ENCODE results near the gene ACTL8.

ACTL8 gene

GRCh38 chr1:17773591-17774326, 18.6 kb downstream of the ACTL8 start:
- no peak for DNase-seq

DNA sequence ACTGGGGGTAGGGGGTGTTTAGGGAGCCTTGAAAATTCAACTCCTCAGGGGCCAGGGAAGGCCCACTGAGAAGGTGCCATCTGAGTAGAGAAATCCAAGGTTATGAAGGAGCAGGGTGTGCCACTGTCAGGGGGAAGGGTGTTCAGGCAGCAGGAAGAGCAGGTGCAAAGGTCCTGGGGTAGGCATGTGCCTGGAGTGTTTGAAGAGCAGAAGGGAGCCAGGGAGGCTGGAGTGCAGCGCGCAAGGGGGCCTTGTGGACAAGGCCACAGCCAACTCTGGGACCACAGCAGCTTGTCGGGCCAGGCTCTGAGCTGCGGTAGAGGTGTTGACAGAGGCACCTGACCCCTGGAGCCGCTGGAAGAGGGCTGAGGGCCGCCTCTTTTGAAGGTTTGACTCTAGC, 19.3 kb downstream of the ACTL8 start:
- DNase-seq, result no peak

DNA sequence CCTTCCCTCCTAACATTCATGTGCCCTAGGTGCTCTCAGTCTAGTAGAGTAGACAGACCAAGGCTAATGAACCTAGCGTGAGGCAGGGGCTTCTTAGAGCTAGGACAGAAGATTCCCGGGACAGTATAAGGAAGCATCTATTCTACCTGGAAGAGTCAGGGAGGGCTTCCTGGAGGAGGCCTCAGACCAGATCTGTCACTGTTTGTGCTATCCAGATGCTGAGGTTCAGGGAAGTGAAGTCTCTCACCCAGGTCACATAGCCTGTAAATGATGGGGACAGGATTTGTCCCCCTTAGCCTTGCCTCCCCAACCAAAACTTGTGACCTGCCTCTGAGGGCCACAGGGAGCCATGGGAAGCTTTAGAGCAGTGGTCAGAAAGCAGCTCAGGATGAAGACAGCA, 20.7 kb downstream of the ACTL8 start:
- DNase-seq, result no peak

DNA sequence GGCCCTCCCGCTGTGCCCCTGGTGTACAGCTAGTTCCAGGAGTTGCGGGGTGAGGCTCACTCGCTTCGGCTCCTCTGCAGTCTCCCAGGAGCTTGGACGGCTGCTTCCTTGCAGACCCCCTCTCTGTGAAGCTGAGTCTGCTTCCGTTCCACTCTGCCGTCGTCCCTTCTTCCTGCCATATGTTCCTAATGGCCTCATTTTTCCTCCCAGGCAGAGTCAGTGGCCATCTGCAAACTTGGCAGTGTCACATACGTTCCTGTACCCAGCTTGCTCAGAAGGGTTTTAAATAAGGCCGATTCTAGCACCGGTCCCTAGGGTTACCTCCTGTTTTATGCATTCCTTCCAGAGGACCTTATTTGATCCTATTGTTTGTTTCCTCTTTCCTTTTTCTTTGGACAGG, 21.3 kb downstream of the ACTL8 start:
- no peak for DNase-seq

GRCh38 chr1:17777330-17777729, 22.2 kb downstream of the ACTL8 start:
- DNase-seq, result no peak

GRCh38 chr1:17777818-17778217, 22.7 kb downstream of the ACTL8 start:
- DNase-seq, result no peak

GRCh38 chr1:17780916-17781315, 25.8 kb downstream of the ACTL8 start:
- no peak for DNase-seq

DNA sequence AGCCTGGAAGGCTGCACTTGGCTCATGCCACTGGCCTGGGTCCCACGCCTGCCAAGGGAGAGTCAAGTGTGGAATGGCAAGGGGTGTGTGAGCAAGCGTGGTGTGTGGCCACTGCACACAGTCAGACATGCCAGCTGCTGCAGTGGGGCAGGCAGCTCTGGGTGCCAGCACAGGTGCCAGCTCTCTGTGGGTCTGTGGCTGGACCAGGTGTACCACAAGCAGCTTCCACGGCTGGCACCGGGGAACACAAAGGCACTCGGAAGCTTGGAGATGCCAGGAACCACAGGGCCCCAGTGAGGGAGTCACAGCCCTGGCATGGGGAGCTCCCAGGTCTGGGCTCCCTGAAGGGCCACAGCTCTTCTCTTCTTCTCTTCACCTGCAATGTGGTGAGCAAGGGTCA, 34.8 kb downstream of the ACTL8 start:
- DNase-seq, result no peak

- DNase-seq, result no peak
These were observed 35.4 kb downstream of the ACTL8 start for GRCh38 chr1:17790383-17791054.

- no peak for DNase-seq
These were observed 35.9 kb downstream of the ACTL8 start for GRCh38 chr1:17791055-17791390.

GRCh38 chr1:17791480-17791879, 36.3 kb downstream of the ACTL8 start:
- DNase-seq, result no peak

DNA sequence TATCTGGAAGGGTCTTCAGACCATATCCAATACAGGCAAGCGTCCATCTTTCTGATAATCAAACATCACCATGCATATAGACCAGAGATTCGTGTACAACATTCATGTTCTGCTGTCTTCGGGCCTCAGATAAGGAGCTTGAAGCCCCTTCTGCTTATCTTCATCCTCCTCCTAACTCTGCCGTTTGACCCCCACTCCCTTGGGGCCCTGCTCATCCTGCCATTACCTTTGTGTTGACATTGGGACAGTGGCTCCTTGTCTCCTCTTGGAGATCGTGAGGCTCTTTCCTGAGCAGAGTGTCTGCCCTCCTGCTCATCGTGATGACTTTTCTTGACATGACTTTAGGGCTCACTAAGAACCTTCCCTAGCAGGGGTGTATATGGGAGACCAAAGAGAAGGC, 37.3 kb downstream of the ACTL8 start:
- DNase-seq, result no peak

DNA sequence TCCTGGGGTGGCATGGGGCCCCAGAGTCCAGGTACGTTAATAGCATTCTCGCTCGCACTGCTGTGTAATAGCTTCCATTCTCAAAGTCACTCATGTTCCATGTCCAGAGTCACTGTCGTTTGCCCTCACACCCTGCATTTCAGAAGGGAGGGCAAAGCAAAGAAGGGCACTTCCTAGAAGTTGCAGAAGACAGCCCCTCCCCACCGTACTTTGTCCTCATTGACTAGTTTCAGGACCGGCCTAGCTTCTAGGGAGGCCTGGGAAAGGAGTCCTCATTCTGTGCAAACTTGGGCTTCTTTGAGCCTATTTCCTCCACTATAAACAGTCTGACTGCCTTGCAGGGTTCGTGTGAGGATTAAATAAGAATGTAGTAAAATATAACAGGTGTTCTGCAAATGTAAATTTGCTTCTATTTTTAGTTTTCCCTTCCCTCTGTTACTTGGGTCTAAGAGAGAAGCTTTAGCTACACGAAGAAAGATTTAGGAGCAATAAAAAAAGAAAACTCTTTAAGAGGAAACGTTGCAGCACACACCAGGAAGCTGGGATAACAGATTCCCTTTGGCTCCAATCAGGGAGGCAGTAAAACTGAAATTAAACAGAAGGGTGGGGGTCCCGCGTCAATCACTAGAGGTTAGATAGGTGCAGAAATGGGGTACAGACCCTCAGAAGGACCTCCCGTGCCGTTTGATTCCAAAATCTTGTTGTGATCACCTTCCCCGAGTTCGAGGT, 40.1 kb downstream of the ACTL8 start:
- no peak for DNase-seq

DNA sequence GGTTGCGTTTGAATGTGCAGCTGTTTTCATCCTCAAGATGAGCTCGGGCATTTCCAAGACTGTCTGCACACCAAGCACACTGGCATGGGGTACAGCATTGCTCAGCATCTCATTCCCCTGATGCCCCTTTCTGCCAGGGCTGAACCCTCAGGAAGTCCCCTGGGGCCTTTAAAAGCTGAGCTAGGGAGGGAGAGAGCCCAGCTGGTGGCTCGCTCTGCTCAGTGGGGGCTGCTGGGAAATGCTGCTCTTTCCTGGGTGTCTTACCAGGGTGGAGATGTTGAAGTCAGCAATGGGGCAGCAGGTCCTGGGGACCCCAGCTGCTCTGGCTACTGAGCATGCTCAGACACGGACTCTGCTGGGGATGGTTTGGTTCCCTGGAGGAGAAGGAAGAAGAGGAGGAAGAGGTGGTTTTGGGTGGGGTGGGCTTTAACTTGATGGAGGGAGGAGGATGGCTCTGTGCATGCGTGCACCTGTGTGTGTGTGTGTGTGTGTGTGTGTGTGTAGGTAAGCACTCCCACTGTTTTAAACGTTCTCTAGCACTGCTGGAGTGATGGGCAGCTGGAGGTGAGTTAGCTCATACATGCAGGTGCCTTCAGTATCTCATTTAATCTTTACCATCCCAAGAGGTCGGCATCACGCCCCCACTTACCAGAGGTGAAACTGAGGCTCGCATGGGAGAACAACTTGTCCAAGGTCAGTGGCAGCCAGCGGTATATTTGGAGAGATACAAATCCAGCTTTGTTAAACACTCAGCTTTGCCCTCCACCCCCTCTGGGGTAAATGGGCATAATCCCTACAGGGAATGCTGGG, 40.9 kb downstream of the ACTL8 start:
- no peak for DNase-seq

- no peak for DNase-seq
These were observed 42.3 kb downstream of the ACTL8 start for GRCh38 chr1:17797478-17797877.

GRCh38 chr1:17798011-17798410, 42.9 kb downstream of the ACTL8 start:
- no peak for DNase-seq

GRCh38 chr1:17798799-17799382, 43.8 kb downstream of the ACTL8 start:
- DNase-seq, result no peak

DNA sequence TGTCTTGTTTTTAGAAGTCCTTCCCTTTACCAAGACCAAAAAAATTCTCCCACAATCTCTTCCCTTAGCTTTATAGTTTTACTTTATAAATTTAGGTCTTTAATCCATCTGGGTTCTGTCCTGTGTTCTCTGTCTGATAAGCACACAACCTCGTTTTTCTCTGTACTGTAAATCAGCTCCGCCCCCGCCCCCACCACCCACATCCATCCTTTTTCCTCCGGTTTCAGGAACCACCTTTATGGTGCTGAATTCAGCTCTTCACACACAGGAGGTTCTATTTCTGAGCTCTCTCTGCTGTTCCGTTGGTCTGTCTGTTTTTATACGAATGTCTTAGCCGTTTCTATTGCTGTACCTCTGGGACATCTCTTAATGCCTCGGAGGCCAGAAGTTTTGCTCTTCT, 44.5 kb downstream of the ACTL8 start:
- no peak for DNase-seq

GRCh38 chr1:17802164-17802563, 47.0 kb downstream of the ACTL8 start:
- no peak for DNase-seq

GRCh38 chr1:17802945-17803344, 47.8 kb downstream of the ACTL8 start:
- DNase-seq, result no peak

- no peak for DNase-seq
These were observed 50.9 kb downstream of the ACTL8 start for GRCh38 chr1:17805869-17806684.

DNA sequence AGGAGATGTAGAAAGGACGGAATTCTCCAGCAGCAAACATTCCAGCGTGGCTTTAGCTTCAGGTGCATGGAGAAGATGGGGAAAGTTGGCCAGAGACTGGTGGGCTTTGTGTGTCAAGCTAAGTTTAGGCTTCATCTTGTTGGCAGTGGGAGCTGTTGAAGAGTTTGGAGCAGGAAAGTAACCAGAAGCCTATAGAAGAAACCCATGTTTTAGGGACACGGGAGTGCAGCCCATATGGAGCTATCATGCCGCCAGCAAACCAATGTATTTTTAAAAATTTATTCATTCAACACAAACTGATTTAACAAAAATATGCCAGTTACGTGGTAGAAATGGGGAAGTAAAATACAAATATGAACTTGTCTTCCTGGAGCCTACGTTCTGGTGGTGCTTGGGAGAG, 53.7 kb downstream of the ACTL8 start:
- DNase-seq, result no peak
